GM18526 (cell line): Measurements from ENCODE around the gene MAGEB3.

ENCODE experiments used
- POLR2A ChIP-seq: IDR thresholded peaks from 3 replicates; pipeline ENCODE4 v1.6.1; 2011; ENCODE audit not compliant: insufficient read length; ENCODE audit errors: extremely low read depth

The MAGEB3 gene

GRCh38 chrX:30230395-30230794, at the start of gene MAGEB3:
TSS of gene MAGEB3 (plus strand) at chrX:30230657. CDS start at chrX:30235925, 5,268 bp downstream.
- no peak for TF ChIP-seq POLR2A

DNA sequence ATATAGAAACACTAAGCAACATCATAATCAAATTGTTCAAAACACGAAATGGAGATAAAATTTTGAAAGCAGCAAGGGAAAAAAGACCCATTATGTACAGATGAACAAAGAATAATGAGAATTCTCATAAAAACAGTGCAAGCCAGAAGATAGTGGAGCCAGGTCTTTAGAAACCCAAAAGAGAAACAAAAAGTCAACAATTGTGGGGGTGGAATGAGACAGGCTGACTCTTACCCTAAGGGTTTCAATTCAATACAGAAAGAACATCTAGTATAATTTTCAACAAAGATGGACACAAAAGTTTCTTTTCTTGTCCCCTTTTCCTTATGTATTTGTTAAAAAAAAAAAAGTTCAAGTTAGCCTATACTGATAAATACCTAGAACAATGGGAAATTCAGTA, 49.1 kb upstream of the MAGEB3 start:
- TF ChIP-seq POLR2A, result no peak

DNA sequence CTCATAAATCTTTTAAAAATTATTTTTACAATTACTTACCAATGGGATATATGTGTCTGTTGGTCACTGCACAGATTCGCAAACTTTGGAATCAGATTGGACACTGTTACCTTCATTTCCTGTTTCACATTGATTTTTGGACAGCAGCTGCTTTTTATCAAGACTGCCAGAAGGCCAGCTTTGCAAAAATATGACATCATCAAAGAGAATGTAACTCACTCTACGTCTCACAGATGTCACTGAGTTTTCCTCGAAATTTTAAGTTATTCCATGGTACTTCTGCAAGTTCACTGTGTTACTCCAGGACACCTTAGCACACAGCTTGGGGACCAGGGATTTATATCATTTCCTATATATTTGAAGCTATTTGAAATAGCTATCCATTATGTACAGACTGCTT, 46.9 kb upstream of the MAGEB3 start:
- TF ChIP-seq POLR2A, result no peak

DNA sequence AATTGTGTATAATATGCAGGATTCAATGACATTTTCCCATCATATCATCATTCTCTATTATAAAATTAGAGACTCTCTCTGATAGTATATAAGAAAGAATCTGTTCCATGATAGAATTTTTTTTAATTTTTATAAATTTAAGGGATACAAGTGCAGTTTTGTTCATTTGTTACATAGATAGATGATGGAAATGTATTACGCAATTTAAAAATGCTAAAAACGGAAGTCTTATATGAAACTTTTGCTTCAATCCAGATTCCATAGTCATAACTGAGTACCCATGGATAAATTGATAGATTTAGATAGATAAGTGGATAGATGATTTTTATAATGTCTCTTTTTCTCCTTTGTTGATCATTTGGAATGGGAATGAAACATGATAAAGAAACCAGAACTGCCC, 40.0 kb upstream of the MAGEB3 start:
- TF ChIP-seq POLR2A, result no peak

- no peak for TF ChIP-seq POLR2A
Observed at GRCh38 chrX:30196322-30196721, 34.1 kb upstream of the MAGEB3 start.

- TF ChIP-seq POLR2A, result no peak
Observed at GRCh38 chrX:30212172-30212571, 18.3 kb upstream of the MAGEB3 start.

GRCh38 chrX:30215357-30215843, 15.1 kb upstream of the MAGEB3 start, which contains the start of gene MAGEB2:
TSS of gene MAGEB2 (plus strand) at chrX:30215563. CDS start at chrX:30218581, 3,018 bp downstream.
- TF ChIP-seq POLR2A, result no peak

DNA sequence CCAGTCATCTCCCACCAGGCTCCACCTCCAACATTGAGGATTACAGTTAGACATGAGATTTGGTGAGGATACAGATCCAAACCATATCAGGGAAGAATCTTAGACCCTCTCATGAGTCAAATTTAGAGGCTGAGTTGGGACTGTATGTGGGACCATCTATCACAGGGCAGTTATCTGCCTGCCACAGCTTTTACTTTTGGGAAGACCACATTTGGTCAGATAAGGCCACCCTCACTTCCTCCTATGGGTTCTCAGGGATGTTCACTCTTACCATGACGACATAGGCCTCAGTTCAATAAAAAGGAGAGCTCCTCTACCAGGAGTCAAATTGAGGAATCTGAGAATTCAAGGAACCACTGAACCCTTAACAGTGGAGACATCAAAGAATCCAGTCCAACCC, 13.0 kb upstream of the MAGEB3 start:
- TF ChIP-seq POLR2A, result no peak

GRCh38 chrX:30219372-30219771, 11.1 kb upstream of the MAGEB3 start:
- no peak for TF ChIP-seq POLR2A

GRCh38 chrX:30220661-30221060, 9.8 kb upstream of the MAGEB3 start:
- TF ChIP-seq POLR2A, result no peak

- TF ChIP-seq POLR2A, result no peak
Observed at GRCh38 chrX:30224536-30224935, 5.9 kb upstream of the MAGEB3 start.

- no peak for TF ChIP-seq POLR2A
Observed at GRCh38 chrX:30228526-30228925, 1.9 kb upstream of the MAGEB3 start.

DNA sequence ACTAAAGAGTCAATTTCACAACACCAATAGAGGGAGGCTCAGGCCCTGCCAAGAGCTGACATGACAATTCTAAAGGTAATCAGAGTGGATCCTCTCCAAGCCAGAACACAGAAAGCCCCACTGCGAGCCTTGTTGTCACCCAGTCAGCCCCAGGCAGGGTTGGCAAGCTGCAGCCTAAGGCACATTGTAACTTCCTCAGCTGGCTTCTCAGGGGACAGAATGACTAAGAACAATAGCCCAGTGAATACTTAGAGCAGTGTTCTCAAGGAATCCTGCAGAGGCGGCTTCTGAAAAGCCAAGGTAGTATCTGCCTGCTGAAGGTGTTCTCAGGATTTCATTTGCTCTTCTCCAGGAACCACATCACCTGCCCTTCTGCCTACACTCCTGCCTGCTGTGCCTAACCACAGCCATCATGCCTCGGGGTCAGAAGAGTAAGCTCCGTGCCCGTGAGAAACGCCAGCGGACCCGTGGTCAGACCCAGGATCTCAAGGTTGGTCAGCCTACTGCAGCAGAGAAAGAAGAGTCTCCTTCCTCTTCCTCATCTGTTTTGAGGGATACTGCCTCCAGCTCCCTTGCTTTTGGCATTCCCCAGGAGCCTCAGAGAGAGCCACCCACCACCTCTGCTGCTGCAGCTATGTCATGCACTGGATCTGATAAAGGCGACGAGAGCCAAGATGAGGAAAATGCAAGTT, 11.4 kb downstream of the MAGEB3 start, which contains the start of gene MAGEB4:
MAGEB4 (plus strand) TSS at position 277 of the 692 bp plus-strand sequence; CDS start at position 413, 136 bp downstream.
- TF ChIP-seq POLR2A, result no peak

DNA sequence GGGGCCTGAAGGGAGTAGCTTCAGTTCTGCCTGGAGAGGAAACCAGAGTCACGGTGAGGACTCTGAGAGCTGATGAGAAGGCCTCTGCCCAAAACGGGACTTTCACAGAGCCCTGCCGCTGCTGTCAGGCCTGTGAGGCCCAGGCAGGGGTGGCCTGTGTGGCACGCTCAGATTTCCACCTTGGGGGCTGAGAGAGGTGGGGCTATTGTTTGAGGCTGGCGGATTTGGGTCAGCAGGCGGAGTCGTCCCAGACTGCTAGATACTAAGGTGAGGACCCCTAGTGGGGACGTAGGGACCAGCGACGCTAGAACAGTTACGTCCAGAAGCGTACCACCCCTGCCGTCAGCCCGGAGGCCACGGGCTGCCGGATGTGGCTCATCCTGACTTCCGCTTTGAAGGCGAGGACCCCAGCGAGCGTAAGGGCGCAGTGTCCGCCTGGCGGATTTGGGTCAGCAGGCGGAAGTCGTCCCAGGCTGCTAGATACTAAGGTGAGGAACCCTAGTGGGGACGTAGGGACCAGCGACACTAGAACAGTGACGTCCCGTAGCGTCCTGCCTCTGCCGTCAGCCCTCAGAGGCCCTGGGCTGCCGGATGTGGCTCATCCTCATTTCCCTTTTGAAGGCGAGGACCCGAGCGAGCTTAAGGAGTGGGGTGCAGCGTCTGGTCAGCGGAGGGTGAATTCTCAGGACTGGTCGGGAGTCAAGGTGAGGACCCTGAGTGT, 16.5 kb downstream of the MAGEB3 start, which contains the start of gene MAGEB1:
MAGEB1 (plus strand) TSS at position 378 of the 721 bp plus-strand sequence. CDS start 3,348 bp downstream, outside the sequence.
- TF ChIP-seq POLR2A, result no peak

DNA sequence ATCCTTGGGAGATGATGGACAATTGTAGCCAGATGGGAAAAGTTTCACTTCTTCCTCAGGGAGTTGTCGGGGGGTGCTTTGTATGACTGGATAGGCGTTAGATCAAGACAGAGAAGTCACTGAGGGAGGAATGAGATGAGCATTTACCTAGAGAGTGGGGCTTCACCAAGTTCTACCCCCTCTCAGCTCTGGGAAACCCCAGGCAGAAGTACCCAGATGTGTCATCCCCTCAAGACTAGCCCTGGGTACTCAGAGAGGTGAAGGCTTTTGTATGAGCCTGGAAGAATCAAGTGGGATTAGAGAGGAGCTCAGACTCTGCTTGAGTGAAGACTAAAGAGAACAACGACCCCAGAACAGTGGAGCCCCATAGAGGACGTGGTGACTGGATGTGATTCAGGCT, 18.4 kb downstream of the MAGEB3 start:
- TF ChIP-seq POLR2A, result no peak

GRCh38 chrX:30253257-30253656, 22.8 kb downstream of the MAGEB3 start:
- TF ChIP-seq POLR2A, result no peak
